ENCODE data around the gene KBTBD6.
"Not testable (repeated sequence)": the region's sequence is repeated elsewhere in the genome, so short reads cannot be mapped to it uniquely, and the experiment has no call there.

The KBTBD6 gene, protein sequence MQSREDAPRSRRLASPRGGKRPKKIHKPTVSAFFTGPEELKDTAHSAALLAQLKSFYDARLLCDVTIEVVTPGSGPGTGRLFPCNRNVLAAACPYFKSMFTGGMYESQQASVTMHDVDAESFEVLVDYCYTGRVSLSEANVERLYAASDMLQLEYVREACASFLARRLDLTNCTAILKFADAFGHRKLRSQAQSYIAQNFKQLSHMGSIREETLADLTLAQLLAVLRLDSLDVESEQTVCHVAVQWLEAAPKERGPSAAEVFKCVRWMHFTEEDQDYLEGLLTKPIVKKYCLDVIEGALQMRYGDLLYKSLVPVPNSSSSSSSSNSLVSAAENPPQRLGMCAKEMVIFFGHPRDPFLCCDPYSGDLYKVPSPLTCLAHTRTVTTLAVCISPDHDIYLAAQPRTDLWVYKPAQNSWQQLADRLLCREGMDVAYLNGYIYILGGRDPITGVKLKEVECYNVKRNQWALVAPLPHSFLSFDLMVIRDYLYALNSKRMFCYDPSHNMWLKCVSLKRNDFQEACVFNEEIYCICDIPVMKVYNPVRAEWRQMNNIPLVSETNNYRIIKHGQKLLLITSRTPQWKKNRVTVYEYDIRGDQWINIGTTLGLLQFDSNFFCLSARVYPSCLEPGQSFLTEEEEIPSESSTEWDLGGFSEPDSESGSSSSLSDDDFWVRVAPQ

DNA sequence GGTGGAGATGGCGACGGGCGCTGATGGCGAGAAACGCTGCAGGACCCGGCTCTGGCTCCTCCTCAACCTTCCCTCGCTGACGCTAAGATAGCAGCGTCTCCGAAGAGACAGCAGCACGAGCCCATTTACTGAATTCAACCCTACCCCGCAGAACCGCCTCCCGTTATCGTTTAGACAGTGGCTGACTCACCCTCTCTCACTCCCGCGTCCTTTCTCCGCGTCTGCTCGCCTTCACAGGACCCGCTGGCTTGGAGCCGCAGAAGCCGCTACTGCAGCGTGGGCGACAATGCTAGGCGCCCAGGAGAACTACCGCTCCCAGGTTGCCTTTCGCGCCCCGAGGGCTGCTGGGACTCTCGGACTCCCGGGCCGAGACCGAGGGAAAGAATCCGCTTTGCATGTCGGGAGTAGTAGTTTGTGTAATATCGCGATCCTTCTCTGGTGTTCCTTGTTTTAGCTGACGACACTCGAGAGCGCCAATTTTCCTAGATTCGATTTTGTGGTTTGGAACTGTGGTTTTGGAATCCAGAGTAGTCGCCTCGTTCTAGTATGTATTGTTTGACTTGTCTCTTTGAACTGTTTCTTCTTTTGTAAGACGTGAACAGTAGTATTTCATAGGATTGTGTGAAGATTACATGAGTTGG, at the start of gene KBTBD6:
KBTBD6 (minus strand) TSS at position 291 of the 641 bp plus-strand sequence. CDS start 291 bp downstream, outside the sequence.
- DNase-seq = peak; percentile 96 to 99 (median 98)
- intact Hi-C loops (cut with DNase I) = loop anchor here (1.0 to 5.0 kb wide), 4 partner anchors 62 to 212 kb away; partner anchors contain the start of genes KBTBD7 and MTRF1

DNA sequence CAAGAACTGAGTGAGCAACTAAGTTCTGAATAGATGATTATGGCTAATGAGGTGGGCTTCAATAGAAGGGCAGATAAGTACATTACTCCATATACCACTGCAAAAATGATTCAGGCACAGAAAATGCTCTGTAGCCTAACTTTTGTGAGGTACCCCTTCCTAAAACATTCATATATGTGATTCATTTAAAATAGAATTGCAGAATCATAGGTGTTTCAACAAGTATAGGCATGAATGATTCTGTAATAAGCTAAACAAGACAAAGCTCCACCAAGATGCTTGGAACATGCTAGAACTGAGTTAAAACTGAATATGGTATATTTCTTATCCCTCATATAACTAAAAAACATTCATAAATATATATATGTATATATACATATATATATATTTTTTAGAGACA, 49.6 kb upstream of the KBTBD6 start:
- intact Hi-C loops (cut with DNase I) = no loop called here
- DNase-seq = no peak

DNA sequence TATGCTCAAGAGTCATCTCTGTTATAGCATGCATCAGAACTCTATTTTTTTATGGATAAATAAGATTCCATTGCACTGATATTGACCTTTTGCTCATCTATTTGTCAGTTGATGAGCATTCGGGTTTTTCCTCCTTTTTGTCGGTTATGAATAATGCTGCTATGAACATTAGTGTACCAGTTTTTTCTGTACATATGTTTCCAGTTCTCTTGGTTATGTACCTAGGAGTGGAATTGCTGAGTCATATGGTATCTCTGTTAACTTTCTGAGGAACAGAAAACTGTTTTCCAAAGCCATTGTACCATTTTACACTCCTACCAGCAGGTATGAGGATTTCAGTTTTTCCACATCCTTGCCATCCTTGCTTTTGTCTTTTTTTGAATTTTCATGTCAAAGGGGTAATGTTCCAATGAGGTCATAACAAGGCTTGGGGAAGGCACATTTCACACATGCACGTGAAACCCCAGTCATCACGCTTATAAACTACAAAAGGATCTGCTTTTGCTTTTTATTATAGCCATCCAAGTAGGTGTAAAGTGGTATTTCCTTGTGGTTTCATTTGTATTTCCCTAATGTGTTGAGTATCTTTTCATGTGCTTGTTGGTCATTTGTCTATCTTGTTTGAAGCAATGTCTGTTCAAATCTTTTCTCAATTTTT, 47.1 kb upstream of the KBTBD6 start:
- intact Hi-C loops (cut with DNase I) = no loop called here
- DNase-seq = no peak

DNA sequence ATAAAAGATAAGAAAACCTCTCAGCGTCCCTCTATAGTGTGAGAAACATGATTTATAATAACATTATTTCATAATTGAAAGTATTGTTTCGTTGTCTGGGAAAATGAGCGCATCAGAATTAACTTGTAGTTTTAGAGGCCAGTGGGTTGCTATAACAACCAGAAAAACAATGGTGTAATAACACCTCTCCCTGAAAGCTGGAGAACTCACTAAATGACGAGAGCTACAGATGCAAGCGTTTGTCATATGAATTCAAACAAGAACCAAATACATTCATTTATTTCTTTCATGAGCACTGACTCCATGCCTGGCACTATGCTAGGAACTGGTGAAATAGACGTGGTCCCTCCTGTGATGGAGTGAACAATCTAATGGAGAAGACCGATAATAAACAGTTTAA, 45.4 kb upstream of the KBTBD6 start:
- no peak for DNase-seq

DNA sequence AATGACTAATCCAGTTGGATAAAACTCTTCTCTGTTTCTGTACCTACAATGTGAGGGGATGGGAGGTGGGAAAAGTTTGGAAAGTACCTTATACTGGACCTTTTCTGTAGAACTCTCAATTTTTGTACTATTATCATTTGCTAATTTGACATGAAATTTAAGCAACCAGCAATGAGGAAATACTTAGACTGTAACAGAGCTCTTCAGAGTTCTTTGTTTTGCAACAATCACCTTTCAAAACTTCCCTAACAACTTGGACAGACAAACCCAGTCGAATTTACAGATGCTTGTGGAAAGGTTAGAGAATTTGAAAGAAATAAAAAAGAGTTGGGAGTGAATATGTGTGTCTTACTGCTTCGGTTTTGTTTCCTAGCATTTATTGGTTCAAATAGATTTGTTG, 45.0 kb upstream of the KBTBD6 start:
- intact Hi-C loops (cut with DNase I) = no loop called here

More for the DNA sequence above, 45.4 kb upstream of the KBTBD6 start:
- intact Hi-C loops (cut with DNase I) = no loop called here

DNA sequence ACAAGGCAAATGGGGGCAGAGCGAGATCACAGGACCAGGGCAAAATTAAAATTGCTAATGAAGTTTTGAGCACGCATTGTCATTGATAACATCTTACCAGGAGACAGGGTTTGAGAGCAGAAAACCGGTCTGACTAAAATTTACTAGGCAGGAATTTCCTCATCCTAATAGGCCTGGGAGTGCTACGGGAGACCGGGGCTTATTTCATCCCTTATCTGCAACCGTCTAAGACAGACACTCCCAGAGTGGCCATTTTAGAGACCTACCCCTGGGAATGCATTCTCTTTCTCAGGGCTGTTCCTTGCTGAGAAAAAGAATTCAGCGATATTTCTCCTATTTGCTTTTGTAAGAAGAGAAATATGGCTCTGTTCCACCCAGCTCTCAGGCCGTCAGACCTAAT, 43.0 kb upstream of the KBTBD6 start:
- DNase-seq; intact Hi-C loops (cut with DNase I): not testable (repeated sequence)

More for the DNA sequence above, 45.0 kb upstream of the KBTBD6 start:
- no peak for DNase-seq

DNA sequence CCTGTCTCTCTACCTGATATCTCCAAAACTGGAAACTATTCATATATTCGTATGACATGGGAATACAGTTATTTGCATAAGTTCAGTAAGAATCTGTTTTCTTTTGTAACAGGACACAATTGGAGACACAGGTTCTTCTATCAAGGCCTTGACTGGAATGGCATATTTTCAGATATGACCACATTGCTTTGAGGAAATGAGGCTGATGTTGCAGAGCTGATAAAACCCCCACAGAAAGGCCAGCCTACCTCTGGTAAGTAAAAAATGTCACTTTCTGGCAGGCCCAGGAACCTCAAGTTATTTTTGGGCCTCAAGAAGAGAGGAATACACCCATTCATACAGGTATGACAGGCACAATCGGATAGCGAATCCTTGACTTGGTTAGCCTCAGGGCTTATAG, 29.5 kb upstream of the KBTBD6 start:
- no peak for DNase-seq
- intact Hi-C loops (cut with DNase I) = no loop called here

DNA sequence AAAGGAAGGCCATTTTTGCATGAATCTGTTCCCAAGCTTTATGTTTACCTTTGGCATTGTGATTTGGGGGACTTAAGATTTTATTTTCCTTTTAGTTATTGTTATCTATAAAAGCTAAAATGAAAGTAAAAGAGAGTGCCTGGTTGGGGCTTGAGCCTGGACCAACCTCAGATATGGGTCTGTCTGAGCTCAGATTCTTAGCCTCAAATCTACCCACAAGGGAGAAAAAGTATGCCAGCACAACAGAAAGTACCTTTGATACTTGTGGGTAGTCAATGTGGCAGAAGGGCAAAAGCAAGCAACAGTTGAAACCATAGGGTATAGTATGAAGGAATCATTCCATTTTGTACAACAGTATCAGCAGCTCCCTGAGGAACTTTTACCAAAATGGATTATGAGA, 26.6 kb upstream of the KBTBD6 start:
- intact Hi-C loops (cut with DNase I) = no loop called here
- no peak for DNase-seq

DNA sequence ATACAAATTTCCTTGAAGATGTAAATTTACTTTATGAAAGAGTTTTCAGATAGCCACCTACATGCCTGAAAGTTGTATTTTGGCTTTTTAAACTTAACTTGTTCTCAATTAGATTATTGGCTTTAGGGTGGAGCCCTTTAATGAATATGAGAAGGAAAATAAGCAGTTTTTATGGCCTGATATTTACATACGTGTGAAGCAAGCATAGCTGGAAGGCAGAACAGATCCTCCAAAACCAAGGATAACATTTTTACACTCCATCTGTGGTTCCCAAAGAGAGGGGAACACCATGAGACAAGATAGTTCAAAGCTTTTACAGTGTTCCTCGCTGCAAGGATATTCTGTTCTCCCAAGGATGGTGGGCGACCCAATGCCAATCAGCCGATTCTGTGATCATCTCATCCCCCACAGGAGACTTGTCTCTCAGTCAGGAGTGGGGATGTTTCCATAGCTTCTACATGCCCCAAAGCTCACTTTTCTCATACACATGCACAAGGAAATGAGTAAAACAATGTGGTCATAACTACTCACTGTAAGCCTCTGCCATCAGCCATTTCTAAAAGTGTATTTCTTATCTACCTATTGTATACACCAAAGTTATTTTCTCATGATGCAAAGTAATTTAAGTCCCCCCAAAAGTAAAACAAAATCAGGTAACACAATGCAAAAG, 24.6 kb upstream of the KBTBD6 start:
- DNase-seq = no peak
- intact Hi-C loops (cut with DNase I) = no loop called here

DNA sequence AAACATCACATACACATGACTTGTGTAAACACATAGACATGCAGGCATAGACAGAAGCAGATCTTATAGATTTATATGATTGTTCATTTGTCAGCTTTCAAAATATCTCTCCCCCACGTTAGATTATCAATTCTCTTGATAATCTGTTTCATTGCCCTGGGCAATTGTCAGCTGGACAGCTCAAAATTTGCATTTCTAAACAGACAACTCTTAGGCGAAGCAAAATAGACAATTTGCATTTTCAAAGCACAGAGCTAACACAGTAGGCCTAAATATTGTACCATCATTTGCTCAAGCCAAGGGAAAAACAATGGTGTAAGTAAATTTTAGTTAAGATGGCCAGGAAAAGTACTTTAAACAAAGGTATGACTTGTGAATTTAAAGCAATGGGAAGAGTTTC, 24.0 kb upstream of the KBTBD6 start:
- intact Hi-C loops (cut with DNase I) = no loop called here
- DNase-seq = no peak

DNA sequence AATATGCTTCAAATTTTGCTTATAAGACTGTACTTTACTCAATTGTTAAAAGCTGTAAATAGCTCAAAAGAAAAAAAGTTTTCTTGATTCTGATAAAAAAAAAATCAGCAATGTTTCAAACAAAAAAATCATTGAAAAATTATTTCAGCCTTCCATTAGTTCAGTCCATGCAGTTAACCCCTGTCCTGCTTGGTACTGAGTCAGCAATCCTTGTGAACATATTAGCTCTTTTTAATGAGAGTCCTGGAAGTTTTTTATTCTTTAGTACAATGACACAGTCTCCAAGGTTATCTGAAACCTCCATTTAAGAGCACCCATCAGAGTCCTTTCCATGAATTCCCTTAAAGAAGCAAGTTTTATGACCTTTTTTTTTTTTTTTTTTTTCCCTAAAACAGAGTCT, 21.4 kb upstream of the KBTBD6 start:
- DNase-seq = no peak
- intact Hi-C loops (cut with DNase I) = no loop called here

DNA sequence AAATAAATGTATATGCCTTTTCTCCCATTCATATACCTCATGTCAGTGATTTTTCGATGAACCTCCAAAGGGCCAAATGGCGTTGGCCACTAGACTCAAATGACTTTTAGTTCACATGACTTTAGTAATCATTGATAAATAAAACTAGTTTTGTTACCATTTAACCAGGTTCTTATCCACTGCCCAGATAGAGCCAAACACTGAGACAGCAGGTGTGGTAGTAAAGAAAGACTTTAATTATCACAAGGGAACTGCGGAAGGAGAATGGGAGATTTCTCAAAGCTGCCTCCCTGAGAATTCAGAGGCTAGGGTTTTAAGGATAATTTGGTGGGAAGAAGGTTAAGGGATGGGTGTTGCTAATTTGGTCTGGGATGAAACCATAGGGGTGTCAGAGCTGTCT, 19.4 kb upstream of the KBTBD6 start:
- intact Hi-C loops (cut with DNase I) = no loop called here
- DNase-seq = no peak

DNA sequence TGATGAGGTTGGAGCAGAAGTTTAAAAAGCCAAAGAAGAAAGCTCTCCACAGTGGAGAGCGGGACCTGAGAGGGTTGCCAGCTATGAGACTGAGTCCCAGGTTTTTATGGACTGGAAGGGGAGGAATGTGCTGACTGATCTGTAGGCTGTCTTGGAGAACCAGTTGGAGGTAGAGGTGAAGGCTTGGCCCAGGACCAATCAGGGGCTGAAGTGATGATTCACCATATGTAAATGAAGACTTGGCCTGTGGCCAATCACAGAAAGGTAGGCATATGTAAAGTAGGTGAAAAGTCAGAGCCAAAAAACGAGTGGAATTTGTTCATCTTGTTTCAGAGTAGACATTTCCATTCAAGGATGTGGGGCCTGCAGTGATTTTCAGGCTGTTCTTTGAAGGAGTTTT, 17.5 kb upstream of the KBTBD6 start:
- no peak for DNase-seq
- intact Hi-C loops (cut with DNase I) = no loop called here

DNA sequence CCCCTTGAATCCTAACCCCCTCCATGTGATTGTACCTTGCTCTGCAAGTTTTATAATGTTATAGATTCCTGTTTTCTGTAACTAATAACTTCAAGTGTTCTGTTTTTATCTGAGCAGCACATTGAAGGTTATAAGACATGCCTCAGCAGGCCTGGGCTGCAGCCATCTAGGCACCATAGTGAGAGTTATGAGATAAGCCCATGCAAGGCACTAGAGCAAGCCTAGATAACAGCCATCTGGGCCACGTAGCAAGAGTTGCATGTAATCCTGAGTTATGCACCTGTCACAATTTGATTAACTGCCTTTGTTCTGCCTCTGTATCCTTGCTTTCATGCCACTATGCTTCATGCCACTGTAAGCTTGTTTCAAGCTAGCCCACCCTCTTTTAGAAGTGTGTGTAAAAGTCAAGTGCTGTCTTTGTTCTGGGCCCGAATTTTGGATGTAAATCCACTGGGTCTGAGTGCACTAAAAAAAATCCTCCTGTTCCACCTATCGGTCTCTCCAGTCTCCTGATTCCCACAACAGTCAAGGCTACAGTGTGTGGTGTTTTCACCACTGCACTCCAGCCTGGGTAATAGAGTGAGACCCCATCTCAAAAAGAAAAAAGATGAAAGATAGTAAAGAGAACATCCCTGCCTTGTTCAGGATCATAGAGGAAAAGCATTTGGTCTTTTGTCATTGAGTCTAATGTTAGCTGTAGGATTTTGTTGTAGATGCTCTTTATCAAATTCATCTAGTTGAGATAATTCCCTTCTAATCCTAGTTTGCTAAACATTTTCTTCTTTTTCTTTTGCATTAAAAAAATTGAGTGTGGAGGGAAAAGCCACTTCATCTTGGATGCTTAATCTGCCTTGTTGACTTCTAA, 16.0 kb upstream of the KBTBD6 start:
- intact Hi-C loops (cut with DNase I) = no loop called here
- no peak for DNase-seq

DNA sequence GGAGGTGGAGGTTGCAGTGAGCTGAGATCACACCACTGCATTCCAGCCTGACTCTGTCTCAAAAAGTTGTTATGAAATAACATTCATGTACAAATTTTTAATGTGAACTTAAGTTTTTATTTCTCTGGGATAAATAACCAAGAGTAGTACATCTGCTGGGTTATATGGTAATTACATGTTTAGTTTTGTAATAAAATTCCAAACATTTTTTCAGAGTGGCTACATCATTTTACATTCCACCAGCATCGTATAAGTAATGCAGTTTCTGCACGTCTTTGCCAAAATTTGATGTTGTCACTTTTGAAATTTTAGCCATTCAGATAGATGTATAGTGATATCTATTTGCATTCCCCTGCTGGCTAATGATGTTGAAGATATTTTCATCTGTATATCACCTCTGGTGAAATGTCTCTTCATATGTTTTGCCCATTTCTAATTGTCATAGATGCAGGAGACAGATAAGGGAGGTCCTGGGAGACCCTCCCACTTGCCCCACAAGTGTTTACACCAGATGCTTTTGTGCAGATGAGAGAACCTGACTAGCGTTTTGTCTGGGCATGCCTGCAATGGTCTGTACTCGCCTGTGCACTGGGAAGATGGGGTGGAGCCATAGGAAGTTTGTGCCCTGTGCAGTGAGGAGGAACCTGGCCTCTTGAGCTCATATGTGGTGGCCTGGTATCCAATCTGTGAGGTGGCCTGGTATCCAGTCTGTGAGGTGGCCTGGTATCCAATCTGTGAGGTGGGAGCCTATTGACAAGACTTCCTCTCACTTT, 12.7 kb upstream of the KBTBD6 start:
- DNase-seq = no peak
- intact Hi-C loops (cut with DNase I) = no loop called here

DNA sequence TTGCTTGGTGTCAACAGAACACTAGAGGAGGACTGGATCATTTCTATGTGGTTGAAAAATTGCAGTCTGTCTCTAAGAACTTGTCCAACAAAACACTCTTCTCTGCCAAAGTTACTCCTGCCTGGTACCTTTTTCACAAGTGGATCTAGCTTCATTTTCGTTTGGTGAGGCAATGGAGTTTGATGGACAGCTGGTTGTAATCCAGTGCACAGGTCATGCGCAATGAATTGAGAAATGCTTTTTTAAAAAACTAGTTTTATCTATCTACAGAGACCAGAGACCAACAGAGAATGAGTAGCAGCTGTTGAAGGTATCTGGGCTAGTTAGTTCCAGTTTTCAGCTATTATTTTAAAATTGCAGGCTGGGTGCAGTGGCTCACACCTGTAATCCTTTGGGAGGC, 12.0 kb upstream of the KBTBD6 start:
- intact Hi-C loops (cut with DNase I) = no loop called here
- DNase-seq = no peak

DNA sequence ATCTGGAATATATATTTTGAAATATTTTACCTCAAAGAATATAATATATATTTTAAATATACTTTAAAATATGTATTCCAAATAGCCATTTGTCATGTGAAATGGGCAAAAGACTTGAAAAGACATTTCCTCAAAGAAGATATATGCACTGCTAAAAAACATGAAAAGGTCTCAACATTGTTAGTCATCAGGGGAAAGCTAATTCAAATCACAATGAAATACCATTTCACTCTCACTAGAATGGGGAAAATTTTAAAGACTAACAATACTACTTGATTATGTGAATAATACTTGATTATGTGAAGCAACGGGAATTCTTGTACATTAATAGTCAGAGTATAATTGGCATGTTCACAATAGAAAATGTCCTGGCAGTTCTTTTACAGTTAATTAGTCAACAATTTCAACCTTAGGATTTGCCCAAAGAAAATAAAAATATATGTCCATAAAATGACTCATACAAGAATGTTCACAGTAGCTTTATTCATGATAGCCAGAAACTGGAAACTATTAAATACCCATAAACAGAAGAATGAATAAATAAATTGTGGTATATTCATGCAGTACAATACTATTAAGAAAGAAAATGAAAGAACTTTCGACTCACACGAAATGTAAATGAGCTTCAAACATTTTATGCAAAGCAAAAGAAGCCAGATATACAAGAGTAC, 6.8 kb upstream of the KBTBD6 start:
- intact Hi-C loops (cut with DNase I) = no loop called here
- no peak for DNase-seq

DNA sequence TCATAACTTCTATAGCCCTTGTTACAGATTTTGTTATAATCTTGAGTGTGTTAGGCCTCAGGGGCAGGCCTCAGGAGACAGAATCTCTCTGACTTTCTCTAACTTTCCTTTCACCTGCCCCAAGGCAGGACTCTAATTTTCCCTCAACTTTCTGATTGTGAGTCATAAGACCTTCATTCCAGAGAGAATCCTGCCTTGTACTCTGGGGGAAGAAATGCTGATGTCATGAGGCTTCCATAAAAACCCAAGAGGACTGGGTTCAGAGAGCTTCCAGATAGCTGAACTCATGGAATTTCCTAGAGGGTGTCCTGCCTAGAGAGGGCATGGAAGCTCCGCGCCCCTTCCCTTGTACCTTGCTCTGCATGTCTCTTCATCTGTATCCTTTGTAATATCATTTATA, 5.3 kb upstream of the KBTBD6 start:
- no peak for DNase-seq
- intact Hi-C loops (cut with DNase I) = no loop called here

Data from posterior cingulate gyrus (tissue), 11 donors.